Suprapubic skin (tissue), 4 donors: ENCODE measurements around the gene RBM39. TPM values are rescaled to one million over a fixed set of nuclear protein-coding genes. Genes with fewer than 3 reads are reported as not detected.

ENCODE experiments used
- DNase-seq, 2 donors: peaks; one replicate each; pipeline ENCODE4 v3.0.0-alpha.2; 2019; ENCODE audit warnings: low spot score in 2 of 2
- H3K27ac ChIP-seq: fragments of 200-600 bp; sonication (generic); one replicate; pipeline ENCODE4 v1.5.1; 2019
- H3K27me3 ChIP-seq: fragments of 200-600 bp; sonication (generic); one replicate; pipeline ENCODE4 v1.5.1; 2019
- H3K36me3 ChIP-seq: fragments of 200-600 bp; sonication (generic); one replicate; pipeline ENCODE4 v1.5.1; 2019
- H3K4me1 ChIP-seq: fragments of 200-600 bp; sonication (generic); one replicate; pipeline ENCODE4 v1.5.1; 2019
- H3K4me3 ChIP-seq: fragments of 200-600 bp; sonication (generic); one replicate; pipeline ENCODE4 v1.5.1; 2019; ENCODE audit warnings: mild to moderate bottlenecking
- H3K9me3 ChIP-seq: fragments of 200-600 bp; sonication (generic); one replicate; pipeline ENCODE4 v1.5.1; 2019
- CTCF ChIP-seq, 2 donors: fragments of 200-600 bp in 1 of 2; fragments of 450-650 bp in 1 of 2; sonication (generic) in 1 of 2; IDR thresholded peaks; one replicate each; pipeline ENCODE4 v1.5.1; 2016 to 2019; ENCODE audit warnings: antibody characterized with exemption in 2 of 2, mild to moderate bottlenecking in 1 of 2, moderate library complexity in 1 of 2
- EP300 ChIP-seq: sonication (generic); formaldehyde crosslinking; IDR thresholded peaks from one replicate; pipeline ENCODE4 v1.6.1; 2017; ENCODE audit warnings: antibody characterized with exemption
- POLR2A ChIP-seq, 2 donors: fragments of 450-650 bp; IDR thresholded peaks; one replicate each; pipeline ENCODE4 v1.6.1; 2017; ENCODE audit warnings: antibody characterized with exemption in 2 of 2, mild to moderate bottlenecking in 2 of 2, moderate library complexity in 2 of 2
- POLR2AphosphoS5 ChIP-seq, 3 donors: sonication (generic); formaldehyde crosslinking; IDR thresholded peaks; one replicate each; pipeline ENCODE4 v1.6.1; 2017; ENCODE audit warnings: antibody characterized with exemption in 3 of 3
- WGBS: methylation state at CpG from one replicate; pipeline ENCODE4 v1.1.5; 2018; 5-methylcytosine and 5-hydroxymethylcytosine counted together
- total RNA-seq, 4 donors: library from RNA; depleted of rRNA; stranded (reverse); fragments of >200 nt; gene quantifications; one replicate each; pipeline ENCODE4 v1.1.0, GENCODE V29; 2016

The RBM39 gene
- total RNA-seq, 4 donors from 2014 or later, result 245 to 599 (median 258) TPM

- 37% methylated on average over 4 of the region's 4 CpGs for WGBS
- peak; percentile 80 to 82 for DNase-seq
- Histone ChIP-seq H3K4me1 (peaks cover 42% of the 10 kb centered on the region), H3K4me3 (no peak overlapping the region), H3K27ac (peak overlapping the region; percentile 53), H3K9me3 (no peaks in the 10 kb centered on the region), H3K27me3 (no peaks in the 10 kb centered on the region), H3K36me3 (peaks cover 7% of the 10 kb centered on the region)
- no peak for TF ChIP-seq POLR2A (IDR thresholded peaks at IDR 0.05)
- TF ChIP-seq POLR2AphosphoS5 (IDR thresholded peaks at IDR 0.05), result peak in 1 of 3 donors; percentile 59
These were observed 34.5 kb upstream of the RBM39 start for GRCh38 chr20:35776513-35777101.

- WGBS, result 92% methylated on average over 1 of the region's 1 CpG
- H3K27me3 ChIP-seq, result no peaks in the 10 kb centered on the region
- H3K27ac ChIP-seq, result no peak overlapping the region
- TF ChIP-seq EP300 (no peak), POLR2AphosphoS5 (IDR thresholded peaks at IDR 0.05) (no peak), CTCF (IDR thresholded peaks at IDR 0.05) (no peak), POLR2A (IDR thresholded peaks at IDR 0.05) (no peak)
- DNase-seq, result no peak
- peaks cover 7% of the 10 kb centered on the region for H3K36me3 ChIP-seq
- H3K9me3 ChIP-seq, result no peaks in the 10 kb centered on the region
- H3K4me3 ChIP-seq, result no peak overlapping the region
- peaks cover 56% of the 10 kb centered on the region for H3K4me1 ChIP-seq
These were observed 32.3 kb upstream of the RBM39 start for GRCh38 chr20:35774391-35774790.

GRCh38 chr20:35773154-35773751, 31.2 kb upstream of the RBM39 start:
- Histone ChIP-seq H3K27me3 (no peaks in the 10 kb centered on the region), H3K27ac (peak overlapping the region; percentile 91), H3K4me1 (peaks cover 68% of the 10 kb centered on the region), H3K36me3 (peaks cover 7% of the 10 kb centered on the region), H3K4me3 (peak overlapping the region; percentile 78), H3K9me3 (no peaks in the 10 kb centered on the region)
- DNase-seq, result no peak
- TF ChIP-seq POLR2A (IDR thresholded peaks at IDR 0.05) (peak in 1 of 2 donors; percentile 18), POLR2AphosphoS5 (IDR thresholded peaks at IDR 0.05) (no peak)
- 49% methylated on average over 8 of the region's 8 CpGs for WGBS

GRCh38 chr20:35772563-35773058, 30.6 kb upstream of the RBM39 start:
- Histone ChIP-seq H3K27ac (peak overlapping the region; percentile 91), H3K36me3 (peaks cover 7% of the 10 kb centered on the region), H3K9me3 (no peaks in the 10 kb centered on the region), H3K4me1 (peaks cover 70% of the 10 kb centered on the region), H3K27me3 (no peaks in the 10 kb centered on the region), H3K4me3 (peak overlapping the region; percentile 78)
- DNase-seq, result no peak
- TF ChIP-seq POLR2A (IDR thresholded peaks at IDR 0.05), result no peak
- TF ChIP-seq POLR2AphosphoS5 (IDR thresholded peaks at IDR 0.05), result no peak
- no peak for TF ChIP-seq CTCF (IDR thresholded peaks at IDR 0.05)
- no peak for TF ChIP-seq EP300
- WGBS, result 13% methylated on average over 8 of the region's 8 CpGs

GRCh38 chr20:35771689-35772562, 29.9 kb upstream of the RBM39 start, which contains the start of gene PHF20:
Gene PHF20 (plus strand): TSS chr20:35772015. CDS start chr20:35801523, 29,508 bp downstream.
- TF ChIP-seq POLR2AphosphoS5 (IDR thresholded peaks at IDR 0.05) (peak; percentile 23 to 98 (median 82)), POLR2A (IDR thresholded peaks at IDR 0.05) (peak; percentile 90 to 95), CTCF (IDR thresholded peaks at IDR 0.05) (peak in 1 of 2 donors; percentile 8), EP300 (peak; percentile 92)
- no peaks in the 10 kb centered on the region for H3K9me3 ChIP-seq
- H3K36me3 ChIP-seq, result peaks cover 7% of the 10 kb centered on the region
- H3K4me3 ChIP-seq, result peak within 1 kb of the TSS; percentile 78
- WGBS, result 7% methylated on average over 27 of the region's 87 CpGs
- no peaks in the 10 kb centered on the region for H3K27me3 ChIP-seq
- DNase-seq, result peak; percentile 100
- peak within 1 kb of the TSS; percentile 91 for H3K27ac ChIP-seq
- H3K4me1 ChIP-seq, result peaks cover 68% of the 10 kb centered on the region
